NCI-H82 treated with DMSO at 0.1 percent for 48 hours (cell line): ENCODE results near the gene PRXL2A.

Experiments
- DNase-seq: peaks from one replicate; lab custom pipeline; 2025; ENCODE audit not compliant: unreplicated experiment; lab: John Stamatoyannopoulos, UW

Gene PRXL2A

DNA sequence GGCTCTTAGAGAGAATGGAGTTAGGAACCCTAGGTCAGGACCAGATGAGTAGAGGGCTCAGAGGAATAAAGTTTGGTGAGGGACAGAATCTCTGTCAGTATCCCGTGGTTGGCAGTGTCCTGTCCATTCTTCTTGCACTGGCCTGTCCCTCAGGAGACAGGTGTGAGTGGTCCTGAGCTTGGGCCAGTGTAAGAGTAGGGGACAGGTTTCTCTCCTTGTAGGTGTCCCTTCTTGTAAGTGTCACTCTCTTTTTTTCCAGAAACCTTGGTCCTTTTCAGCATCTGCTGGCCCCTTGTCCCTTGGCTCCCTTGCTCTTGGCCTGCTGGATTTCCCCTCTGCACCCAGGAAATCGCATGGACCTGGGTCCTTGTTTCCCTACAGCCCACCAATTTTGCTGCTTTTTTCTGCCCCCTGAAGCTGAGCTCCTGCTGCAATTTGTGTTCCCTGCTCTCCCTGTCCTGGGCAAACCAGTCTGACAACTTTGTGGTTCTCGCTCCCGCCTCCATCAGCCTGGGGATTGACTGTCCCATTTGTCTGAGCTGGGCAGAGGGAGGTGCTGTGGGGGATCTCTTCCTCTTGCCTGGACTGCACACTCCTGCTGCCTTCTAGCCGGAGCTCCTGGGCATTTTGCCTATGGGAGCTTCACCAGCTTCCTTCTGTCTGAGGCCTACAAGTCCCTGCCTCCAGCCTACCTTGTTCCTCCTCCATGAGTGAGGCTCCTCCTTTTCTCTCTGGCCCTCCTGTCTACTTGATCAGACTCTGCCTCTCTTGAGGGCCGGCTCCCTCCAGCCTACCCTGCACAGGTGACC, 52.3 kb downstream of the PRXL2A start:
- DNase-seq = no peak

DNA sequence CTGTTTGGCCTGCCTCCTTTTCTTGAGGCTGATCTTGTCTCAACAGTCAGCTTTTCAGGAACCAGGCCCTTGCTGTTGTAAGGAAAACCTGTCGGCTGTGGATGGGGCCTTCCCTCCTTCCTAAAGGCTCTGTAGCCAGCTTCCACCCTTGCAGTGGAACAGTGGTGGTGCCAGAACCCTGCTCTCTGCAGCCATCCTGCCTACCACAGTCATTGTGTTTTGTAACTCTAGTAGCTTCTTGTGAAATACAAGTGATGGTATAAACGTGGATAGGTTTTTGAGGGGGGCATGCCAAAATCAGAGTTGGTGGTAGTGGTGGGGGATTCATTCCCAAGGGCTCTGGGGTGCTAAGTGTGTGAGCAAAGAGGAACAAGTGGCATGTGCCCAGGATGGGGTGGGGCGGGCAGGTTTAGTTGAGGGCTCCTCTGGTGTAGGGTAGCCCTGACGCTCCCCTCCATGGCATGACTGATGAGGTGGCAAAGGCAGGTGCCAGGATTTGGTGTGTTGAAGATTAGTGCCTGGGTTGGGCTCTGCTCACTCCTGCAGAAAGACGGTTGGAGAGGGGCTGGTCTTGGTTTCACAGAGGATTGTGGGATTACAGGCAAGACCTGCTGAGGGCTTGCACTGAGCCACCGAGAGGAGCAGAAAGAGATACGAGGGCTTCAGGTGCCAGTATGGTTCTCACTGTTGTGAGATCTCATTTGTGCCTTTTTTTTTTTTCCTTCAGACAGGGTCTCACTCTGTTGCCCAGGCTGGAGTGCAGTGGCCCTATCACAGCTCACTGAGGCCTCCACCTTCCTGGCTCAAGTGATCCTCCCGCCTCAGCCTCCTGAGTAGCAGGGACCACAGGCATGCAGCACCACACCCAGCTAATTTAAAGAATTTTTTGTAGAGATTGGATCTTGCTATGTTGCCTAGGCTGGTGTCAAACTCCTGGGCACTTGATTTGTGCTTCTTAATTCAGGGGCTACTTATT, 53.1 kb downstream of the PRXL2A start:
- DNase-seq = no peak

DNA sequence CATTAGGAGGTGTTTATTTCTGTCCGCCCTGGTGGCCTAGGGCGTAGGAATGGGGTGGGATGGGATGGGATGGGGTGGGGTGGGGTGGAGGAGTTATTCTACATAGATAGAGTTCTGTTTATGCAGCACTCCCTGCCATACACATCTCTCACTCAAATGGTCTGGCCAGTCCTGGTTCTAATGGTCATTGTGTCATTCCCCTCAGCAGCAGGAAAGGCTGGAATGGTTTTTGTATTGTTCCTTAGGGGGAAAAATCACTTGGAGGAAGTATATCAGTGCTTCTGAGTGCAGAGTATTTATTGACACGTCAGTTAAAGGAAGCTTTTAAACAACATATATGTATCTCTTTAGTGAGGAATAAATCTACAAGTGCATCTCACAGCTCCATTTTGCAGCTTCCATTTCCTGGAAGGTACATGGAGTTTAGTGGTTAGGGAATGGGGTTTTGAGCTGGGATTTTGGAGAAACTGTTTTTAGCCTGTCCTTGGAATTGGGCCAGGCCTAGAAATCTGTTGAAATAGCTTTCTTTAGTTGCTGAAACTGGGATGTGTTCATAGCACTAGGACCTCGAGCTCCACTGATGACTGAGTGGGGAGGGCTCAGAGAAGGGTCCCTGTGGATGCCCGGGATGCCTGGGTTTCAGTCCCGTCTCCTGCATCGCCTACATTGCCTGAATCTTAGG, 54.1 kb downstream of the PRXL2A start:
- no peak for DNase-seq

DNA sequence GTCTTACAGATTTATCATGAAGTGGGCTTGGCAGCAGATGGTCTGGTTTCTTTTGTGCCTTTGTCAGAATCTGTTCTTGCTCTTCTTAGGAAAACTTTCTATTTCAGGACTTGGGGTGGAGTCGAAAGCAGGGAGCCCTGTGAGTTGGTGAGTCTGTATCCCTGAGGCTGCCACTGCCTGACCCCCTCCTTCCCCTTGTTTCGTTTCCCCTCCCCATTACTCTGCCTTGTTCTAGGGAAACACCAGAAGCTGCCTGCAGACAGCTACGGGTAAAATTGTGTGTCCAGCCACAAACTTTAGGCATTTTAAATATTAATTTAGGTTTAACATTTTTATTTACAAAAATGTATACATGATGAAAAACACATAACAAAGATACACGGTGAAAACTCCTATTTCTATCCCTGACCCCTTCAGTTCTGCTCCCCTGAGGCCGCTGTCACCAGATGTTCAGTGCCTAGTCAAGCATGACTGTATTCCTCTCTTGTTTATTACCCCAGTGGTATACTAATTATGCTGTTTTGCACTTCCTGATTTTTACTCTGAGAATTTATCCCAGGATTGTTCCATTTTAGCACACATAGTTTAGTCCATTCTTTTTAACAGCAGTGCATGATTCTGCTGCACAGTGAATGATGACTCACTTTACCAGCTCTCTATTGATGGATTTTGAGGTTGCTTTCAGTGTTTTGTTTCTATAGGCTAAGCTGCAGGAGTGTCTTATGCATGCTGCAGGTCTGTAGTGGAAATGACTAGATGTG, 54.8 kb downstream of the PRXL2A start:
- DNase-seq = no peak

DNA sequence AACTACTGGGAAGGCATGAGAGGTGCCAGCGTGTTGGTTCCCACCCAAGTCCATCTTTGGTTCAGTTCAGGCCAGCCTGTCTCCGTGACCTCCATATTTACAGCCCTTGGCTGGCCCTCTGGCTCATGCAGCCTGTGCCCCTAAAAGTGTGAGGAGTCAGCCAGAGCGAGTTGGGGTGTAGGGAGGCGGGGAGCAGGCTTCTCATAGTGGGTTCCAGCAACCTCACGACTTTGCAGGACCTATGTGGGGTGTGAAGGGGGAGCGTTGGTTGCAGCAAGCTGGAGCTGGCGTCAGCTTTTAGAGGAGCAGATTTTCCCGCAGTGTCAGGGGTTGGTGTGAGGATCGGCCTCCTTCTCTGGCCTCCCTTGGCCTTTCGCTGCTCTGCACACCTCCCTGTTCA, 55.5 kb downstream of the PRXL2A start:
- DNase-seq = no peak

DNA sequence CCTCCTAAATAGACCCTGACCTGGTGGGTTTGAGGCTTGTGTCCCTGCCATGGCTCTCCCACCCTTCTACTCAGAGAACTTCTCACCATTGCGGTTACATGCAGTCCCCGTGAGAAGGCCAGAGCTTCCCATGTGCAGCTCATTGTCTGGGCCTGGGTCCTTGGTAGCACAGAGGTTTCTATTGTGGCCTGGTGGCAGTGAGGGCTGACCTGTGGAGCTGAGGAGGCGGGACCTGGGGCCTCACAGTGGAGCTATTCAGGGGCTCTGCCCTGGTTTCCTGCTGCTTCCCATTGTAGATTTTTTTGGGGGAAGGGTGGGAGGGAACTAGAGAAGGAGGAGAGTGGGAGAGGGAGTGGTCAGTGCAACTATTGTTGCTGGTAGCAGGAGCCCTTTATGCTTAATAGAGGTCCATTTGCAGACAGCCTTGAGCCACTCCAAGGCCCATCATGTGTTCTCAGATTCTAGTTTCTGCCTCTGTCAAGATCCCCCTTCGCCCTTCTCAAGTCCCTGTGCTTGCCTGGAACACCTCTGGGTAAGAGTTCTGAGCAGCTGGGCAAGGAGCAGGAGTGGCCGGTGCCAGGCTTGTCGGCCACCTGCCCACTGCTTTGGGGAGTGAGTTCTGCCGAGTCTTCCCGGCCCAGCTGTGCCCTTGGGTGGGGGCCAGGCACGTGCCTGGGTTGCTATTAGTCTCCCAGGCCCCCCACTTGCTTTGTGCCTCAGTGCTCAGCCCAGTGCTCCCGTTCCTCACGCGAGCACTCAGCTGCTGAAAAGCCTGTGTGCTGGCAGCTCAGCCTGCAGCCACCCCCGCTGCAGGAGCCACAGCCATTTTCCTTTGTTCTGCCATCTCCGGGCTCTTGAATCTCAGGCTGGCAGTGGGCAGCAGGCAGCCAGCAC, 56.5 kb downstream of the PRXL2A start:
- DNase-seq = no peak

DNA sequence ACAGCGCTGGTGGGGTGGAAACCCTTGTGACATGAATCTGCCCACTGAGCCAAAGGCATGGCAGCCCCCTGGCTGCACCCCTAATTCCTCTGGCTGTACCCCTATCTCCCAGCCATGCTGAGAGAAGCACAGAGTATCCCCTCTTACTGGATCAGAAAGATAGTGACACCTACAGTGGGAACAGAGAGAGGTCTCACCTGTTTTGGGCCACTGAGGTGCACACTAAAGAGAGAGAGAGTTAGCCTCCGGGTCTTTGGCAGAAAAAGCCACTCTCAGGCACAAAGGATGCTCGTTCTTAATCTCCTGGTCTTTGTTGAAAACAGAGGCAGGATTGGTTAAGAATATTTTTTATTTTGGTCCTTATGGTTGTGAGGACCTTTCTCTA, 57.1 kb downstream of the PRXL2A start:
- no peak for DNase-seq

DNA sequence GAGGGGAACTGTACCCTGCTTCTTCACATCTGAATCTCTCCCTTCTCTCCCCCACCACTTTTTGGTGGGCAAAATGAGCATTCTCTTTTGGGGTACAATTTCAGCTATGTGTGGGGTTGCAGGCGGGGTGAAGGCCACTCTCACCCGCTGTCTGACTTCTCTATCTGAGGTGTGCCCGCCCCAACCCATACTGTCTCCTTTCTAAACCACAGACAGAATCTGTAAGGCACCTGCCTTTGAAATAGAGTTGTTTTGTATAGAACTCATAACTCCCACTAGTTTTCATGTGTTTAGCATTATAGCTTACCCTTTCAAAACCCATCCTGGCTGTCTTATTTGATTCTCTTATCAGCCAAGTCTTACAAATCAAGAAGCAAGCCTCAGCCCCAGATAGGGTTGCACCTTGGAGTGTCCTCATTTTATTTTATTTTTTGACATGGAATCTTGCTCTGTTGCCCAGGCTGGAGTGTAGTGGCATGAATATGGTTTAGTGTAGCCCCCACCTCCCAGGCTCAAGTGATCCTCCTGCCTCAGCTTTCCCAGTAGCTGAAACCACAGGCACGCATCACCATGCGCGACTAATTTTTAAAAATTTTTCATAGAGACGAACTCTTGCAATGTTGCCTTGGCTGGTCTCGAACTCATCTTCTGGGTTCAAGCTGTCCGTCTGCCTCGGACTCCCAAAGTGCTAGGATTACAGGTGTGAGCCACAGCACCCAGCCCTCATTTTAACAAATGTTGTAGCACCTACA, 57.7 kb downstream of the PRXL2A start:
- no peak for DNase-seq

DNA sequence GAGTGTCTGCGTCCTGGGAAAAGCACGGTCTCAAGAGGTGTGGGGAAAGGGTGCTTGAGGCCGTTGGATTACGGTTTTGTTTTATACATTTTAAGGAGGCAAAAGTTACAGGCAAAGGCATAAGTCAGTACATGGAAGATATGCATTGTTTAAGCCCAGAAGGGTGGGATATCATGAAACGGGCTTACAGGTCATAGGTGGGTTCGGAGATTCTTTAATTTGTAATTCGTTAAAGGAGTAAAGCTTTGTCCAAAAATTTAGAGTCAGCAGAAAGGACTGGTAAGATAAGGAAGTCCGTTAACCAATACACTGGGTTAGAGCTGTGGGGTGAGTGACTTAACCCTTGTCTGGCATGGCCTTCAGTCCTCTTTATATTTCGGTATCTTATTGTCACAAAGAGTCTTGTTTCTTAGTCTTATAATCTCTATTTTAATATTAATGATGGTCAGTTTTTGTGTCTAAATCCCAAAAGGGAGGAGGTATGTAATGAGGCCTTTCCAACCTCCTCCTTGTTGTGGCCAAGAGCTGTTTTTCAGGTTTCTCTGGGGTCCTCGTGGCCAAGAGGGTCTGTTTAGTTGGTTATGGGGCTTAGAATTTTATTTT, 58.5 kb downstream of the PRXL2A start:
- DNase-seq = no peak

DNA sequence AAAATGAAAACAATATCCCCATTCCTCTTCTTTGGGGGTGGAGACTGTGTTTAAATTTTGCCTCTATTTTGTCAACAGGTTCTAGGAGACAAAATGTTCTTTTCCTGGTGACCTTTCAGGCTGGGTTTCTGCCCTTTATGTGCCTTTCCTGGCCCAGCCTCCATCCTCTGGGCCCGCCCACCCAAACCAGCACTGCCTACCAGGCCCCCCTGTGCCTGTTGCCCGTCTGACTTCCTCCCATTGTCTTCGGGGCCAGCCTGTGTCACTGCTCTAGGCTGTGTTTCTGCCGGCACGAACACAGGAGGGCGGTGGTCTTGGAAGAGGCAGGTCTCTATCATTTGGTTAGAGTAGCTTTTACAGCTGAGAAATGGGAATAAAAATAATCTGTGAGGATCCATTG, 59.7 kb downstream of the PRXL2A start:
- peak; percentile 36 for DNase-seq

DNA sequence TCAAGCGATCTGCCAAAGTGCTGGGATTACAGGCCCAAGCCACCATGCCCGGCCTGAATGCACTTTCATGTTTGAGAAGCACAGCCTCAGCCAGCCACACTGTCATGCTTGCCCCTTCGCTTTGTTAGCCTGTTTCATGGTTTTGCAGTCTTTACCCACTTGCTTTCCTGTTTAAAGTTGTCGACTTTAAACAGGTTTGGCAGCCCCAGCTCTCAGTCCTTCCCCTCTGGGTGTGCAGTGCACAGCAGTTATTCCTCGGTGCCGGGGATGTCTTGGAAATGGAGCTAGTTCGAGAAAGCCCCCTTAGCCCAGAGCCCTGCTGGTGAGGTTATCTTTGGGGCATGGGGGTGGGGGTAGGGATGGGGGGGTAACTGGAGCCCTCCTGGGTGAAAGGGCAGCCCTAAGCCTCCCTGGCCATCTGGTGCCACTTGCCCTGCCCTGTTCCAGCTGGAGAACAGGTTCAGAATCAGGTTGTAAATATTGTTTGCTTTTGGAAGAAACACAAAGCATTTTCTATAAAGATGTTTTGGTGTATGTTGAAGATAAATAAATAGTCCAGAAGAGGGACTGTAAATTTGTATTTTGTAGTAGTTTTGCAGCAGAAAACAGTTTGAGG, 60.6 kb downstream of the PRXL2A start:
- DNase-seq = peak; percentile 47

DNA sequence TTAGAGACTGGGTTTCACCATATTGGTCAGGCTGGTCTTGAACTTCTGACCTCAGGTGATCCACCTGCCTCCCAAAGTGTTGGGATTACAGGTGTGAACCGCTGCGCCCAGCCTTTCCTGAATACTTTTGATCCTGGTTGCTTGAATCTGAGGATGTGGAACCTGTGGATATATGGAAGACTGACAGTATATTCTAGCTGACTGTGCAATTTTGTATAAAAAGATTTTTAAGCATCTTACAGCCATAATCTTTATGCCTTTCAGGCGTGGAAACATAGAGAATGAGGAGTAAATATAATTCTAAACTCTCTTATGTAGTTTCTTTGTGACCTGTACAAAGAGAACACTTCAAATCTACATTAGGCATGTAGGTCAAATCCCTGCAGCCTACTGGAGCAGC, 61.9 kb downstream of the PRXL2A start:
- no peak for DNase-seq

DNA sequence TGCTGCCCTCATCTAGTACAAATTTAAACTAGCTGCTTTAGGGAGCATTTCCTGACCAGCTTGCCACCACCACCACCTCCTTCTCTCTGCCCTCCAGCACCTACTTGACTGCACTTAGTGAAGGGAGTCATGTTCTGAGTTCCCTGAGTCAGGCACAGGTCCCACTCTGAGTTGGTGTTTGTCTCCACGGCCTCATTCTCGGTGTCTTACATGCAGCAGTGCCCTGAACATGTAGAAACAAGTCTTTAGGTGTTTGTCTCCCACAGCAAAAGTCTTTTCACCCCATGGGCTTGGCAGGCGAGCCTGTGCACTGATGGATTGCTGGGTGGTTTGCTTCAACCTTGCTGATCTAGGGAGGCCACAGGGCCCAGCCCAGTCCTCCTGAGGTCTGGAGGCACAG, 62.6 kb downstream of the PRXL2A start:
- no peak for DNase-seq

DNA sequence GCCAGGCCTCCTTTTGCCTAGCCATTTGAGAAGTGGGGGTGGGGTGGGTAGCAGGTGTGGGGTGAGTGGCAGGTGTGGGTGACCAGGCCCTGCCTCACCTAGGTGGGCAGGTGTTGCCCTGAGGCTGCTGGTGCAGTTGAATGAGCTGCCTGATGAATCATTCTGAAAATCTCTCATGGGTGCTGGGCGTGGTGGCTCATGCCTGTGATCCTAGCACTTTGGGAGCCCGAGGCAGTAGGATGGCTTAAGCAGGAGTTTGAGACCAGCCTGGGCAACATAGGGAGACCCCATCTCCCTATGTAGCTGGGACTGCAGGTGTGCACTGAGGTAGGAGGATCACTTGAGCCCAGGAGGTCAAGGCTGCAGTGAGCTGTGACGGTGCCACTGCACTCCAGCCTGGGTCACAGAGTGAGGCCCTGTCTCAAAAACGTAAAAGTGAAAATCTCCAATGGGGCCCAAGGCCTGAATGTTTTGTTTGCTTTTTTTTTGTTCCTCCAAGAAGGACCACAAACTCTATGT, 63.4 kb downstream of the PRXL2A start:
- no peak for DNase-seq

DNA sequence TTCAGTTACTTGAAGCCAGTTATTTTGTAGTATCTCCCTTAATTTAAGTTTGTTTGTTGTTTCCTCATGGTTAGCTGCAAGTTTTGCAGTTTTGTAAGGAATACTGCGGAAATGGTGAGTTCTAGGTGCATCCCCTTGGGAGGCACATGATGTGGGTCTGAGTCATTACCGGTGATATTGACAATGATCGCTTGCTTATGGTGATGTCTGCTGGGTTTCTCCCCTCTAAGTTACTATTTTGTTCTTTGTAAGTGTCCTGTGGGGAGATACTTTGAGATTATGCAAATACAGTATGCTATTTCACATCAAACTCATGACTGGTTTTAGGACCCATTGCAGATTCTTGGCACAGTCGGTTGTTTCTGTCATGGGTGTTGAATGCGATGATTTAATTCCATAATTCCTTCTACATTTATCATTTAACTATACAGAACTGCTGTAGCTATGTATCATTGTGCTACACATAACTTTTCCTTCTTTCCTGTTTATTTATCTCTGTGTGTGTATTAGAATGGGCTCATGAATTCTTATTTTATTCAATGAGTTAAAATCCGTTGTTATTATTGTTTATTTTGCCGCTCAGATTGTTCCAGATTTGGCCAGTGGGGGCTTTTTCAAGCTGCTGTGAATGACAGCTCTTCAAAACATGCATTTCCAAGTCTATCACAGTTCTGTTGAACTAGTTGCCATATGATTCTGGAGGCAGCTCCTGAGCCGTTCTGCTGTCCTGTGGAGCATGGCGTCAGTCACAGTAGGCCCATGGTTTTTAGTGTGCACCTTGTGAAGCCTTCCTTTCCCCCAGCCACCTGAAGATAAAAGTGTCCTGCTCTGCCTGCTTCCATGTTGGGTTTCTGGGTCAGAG, 64.1 kb downstream of the PRXL2A start:
- no peak for DNase-seq

DNA sequence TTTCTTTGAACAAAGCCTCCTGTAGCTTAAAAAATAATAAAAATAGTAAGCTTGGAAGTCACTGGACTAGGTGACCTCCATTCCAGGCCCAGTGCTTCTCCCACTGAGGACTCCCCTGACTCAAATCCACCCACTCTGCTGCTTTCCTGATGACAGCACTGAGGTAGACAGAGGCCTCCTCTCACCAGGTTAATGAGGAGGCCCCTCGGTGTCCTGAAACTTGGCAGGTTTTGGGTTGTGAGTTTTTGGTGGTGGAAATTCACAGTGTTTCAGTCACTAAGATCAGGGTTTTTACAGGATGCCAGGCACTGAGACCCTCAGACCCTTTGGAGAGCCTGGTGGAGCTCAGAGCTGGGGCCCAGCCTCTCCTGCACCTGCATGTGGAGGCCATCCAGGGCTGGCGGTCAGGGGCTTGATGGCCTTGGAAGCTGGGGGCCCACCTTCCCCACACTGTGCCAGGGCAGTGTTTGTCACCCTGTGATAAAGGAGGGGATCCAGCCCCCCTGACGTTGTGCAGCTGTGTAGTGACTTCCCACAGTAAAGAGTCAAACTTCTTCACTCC, 64.8 kb downstream of the PRXL2A start:
- no peak for DNase-seq
